SK-N-MC (cell line): ENCODE measurements around the gene CEP250.
"Not testable (repeated sequence)": the region's sequence is repeated elsewhere in the genome, so short reads cannot be mapped to it uniquely, and the experiment has no call there.

ENCODE experiments used
- EZH2 ChIP-seq: fragments of 200-600 bp; sonication (generic); IDR thresholded peaks from one replicate; pipeline ENCODE4 v1.6.1; 2017; ENCODE audit warnings: antibody characterized with exemption
- FOXP2 ChIP-seq: optimal IDR thresholded peaks from 2 replicates; pipeline ENCODE3; 2011; ENCODE audit warnings: mild to moderate bottlenecking, moderate library complexity; ENCODE audit not compliant: insufficient read depth; ENCODE audit errors: extremely low read length, control extremely low read depth
- POLR2AphosphoS5 ChIP-seq: IDR thresholded peaks from 2 replicates; pipeline ENCODE4 v1.6.1; 2012; ENCODE audit warnings: mild to moderate bottlenecking, low read depth, low read length, borderline replicate concordance

DNA sequence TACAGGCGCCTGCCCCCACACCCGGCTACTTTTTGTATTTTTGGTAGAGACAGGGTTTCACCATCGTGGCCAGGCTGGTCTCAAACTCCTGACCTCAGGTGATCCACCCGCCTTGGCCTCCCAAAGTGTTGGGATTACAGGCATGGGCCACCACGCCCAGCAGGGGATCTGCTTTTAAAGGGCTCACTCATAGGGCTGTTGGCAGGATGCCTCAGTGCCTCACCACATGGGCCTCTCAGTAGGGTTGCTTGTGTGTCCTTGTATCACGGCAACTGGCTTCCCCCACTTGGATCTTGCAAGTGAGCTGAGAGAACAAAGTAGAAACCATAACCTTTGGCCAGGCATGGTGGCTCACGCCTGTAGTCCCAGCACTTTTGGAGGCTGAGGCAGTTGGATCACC is 89.5 kb downstream of the CEP250 start:
- TF ChIP-seq POLR2AphosphoS5, EZH2, FOXP2: not testable (repeated sequence)
